ENCODE results near the gene KDM3B.
"Not testable (repeated sequence)": the region's sequence is repeated elsewhere in the genome, so short reads cannot be mapped to it uniquely, and the experiment has no call there.

KDM3B gene

DNA sequence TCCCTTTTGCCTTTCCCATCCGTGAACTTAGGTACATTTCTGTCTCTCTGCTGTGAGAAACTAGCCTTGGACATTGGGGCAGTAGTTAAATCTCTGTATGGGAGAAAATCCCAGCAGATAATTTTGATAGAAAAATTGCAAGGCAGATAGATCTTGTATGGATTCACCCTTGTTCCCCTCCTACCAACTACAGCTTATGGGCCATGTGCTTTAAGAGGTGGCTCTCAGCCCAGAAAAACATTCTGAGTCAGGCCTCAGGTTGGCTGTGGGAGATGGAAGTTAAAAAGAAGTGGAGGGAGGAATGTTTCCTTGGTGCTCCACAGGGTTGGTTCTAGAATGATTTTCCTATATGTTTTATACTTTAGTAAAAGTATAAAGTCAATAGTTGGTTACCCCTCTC is 1.4 kb upstream of the KDM3B start:
- no peak for DNase-seq

DNA sequence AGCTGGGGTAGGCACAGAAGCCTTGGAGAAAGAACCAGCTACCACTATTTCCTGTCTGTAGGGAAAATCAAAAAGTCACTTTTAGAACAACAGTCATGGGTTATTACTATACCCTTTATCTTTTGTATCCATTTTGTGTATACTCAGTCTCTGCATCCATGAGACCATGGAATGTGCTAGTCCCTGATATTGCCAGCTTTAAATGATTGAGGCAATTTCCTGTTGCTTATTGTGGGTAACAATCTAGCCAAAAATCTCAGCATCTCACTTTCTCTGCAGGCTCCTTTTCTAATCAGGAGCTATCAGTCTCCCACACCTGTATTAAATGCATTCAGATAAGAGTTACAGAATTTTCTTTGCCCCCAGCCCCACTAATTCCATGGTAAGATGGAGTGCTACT is 968 bp upstream of the KDM3B start:
- DNase-seq = no peak

- peak; percentile 84 for DNase-seq
Measured at GRCh38 chr5:138352722-138353559, 456 bp downstream of the KDM3B start.

DNA sequence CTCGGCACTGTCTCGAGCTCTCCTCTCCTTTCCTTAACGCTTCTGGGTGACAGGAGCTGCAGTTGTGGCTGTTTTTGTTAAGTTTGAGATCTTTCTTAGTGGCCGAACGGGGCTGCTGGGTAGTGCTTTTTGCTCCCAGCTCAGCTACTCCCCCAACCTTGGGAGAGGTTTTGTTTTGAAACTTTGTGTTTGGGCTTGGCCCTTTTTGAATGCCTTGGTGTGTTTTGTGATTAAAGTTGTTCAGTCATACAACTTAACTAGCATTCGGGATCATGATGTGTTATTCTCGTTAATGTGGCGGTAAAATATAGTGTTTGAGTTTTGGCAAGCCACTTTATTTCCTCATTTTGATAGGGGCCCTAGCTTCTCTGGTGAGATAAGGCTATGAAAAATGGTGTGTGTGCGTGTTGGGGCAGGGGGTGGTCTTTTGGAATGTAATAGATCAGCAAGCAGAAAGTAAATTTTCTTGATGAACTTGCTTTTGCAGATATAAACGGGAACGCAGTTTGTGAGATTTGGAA is 1.1 kb downstream of the KDM3B start:
- DNase-seq = no peak

DNA sequence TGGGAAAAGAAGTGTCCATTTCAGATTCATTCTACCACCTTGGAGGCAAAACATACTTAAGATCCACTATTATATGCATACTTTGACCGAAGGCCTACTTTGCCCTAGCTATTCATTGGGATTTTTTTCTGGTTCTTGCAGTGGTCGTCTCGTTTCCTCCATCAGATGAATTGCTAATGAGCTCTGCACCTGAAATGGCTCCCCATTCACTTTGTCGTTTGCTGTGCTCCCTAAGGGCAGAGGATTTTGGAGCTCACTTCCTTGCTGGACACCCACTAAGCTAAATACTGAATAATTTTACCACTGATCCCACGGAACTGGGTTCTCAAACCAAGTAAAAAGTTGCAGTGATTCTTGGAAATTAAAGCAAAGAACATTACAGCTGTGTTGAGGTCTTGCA is 1.9 kb downstream of the KDM3B start:
- DNase-seq = peak; percentile 31

- peak; percentile 40 for DNase-seq
Measured at GRCh38 chr5:138354926-138355378, 2.5 kb downstream of the KDM3B start.

DNA sequence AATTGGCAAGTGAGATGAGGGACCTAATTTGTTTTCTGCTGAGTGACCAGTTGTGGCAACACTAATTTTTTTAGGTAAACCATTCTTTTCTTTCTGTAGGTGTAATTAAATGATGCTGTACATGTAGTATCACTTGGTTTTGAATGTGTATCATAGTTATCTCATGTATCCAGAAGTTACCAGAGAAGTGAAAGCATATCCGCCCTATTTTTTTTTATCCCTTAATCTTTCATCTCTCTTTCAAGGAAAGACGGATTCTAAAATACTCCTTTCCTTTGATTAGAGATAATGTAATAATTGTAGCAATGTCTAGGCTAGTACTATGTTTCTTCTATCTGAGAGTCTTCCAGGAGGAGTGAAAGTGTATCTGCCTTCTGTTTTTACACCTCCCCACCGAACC is 7.1 kb downstream of the KDM3B start:
- DNase-seq = no peak

- DNase-seq = peak; percentile 52
Measured at GRCh38 chr5:138360941-138361452, 8.5 kb downstream of the KDM3B start.

GRCh38 chr5:138364576-138364975 is 12.1 kb downstream of the KDM3B start:
- DNase-seq = no peak

- no peak for DNase-seq
Measured at GRCh38 chr5:138366632-138367382, 14.3 kb downstream of the KDM3B start.

GRCh38 chr5:138369261-138369660 is 16.8 kb downstream of the KDM3B start:
- no peak for DNase-seq

GRCh38 chr5:138369706-138370105 is 17.2 kb downstream of the KDM3B start:
- no peak for DNase-seq

- DNase-seq = no peak
Measured at GRCh38 chr5:138370537-138370936, 18.1 kb downstream of the KDM3B start.

- DNase-seq = no peak
Measured at GRCh38 chr5:138371454-138371853, 19.0 kb downstream of the KDM3B start.

DNA sequence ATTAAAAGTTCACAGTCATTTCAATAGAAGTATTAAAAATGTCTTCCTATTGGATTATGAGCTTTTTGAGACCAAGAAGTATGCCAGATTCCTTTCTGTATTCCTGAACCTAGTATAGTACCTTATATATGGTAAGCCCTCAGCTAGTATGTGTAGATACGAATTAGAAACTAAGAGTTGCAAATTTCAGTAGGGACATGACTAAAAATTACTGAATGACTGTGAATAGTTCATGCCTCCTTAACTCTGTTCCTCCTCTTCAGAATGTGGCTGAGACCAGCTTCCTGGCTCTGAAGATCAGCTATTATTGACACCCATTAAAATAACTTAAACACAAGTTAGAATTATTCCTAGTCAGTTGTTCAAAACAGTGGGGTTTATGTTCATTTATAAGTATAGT is 19.7 kb downstream of the KDM3B start:
- no peak for DNase-seq

GRCh38 chr5:138372653-138373052 is 20.2 kb downstream of the KDM3B start:
- no peak for DNase-seq

DNA sequence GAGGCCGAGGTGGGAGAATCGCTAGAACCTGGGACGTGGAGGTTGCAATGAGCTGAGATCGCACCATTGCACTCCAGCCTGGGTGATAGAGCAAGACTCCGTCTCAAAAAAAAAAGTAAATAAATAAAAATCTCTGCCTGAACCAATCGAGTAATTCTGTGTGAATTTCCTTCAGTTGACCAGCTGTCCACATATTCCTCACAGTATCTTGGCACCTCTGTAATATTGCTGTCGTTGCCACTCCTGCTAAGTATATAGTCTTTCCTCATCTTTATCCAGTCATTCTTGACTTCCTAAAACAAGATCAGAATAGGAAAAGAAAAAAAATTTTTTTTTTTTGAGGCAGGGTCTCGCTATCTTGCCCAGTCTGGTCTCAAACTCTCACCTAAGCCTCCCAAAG is 29.9 kb downstream of the KDM3B start:
- no peak for DNase-seq

DNA sequence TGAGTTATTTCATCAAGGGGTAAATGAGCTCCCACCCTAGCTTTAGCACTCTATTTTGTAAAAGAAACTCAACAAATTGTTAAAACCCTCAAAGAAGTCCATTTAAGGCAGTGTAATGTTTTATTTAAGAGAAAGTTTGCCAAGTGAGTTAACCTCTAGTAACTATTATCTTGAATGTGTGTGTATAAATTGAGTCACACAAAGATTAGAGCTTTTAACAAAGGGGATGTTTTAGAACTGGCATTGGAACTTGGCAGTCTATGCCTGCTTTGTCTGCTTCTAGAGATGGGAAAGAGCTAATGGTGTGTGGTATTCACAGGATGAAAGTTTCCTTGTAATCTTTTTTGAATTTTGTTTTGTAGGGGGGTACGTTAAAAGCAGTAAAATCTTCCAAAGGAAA is 33.2 kb downstream of the KDM3B start:
- no peak for DNase-seq

DNA sequence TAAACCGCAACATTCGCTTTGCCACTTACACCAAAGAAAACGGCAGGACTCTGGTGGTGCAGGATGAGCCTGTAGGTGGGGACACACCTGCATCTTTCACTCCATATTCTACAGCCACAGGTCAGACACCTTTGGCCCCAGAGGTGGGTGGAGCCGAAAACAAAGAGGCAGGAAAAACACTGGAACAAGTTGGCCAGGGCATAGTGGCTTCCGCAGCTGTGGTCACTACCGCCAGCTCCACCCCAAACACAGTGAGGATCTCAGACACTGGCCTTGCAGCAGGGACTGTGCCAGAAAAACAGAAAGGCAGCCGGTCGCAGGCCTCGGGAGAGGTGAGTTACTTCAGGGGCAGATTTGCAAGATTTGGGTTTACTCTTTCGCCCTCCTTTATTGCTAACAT is 33.8 kb downstream of the KDM3B start:
- no peak for DNase-seq

DNA sequence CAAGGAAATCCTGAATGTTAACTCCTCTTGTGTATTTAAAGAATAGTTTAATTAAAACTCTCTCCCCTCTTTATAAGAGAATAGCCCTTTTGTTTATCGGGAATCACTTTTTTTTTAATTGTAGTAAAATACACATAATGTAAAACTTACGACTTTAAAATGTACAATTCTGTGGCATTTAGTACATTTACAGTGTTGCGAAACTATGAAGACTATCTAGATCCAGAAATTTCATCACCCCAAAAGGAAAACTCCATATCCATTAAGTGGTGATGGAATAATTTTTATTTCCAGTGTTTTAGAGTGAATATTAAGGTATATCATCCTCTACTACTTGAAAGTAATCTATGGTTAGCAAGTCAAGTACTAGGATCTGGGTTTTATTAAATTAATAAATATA is 36.8 kb downstream of the KDM3B start:
- no peak for DNase-seq

DNA sequence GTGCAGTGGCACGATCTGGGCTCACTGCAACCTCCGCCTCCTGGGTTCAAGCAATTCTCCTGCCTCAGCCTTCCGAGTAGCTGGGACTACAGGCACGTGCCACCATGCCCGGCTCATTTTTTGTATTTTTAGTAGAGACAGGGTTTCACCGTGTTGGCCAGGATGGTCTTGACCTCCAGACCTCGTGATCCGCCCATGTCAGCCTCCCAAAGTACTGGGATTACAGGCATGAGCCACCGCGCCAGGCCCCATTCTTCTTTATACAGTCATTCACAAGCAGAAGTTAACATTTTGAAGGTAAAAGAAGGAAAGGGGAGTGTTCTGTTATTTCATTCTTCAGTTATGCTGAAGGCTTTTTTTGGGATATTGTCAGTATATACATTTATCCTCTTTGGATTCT is 37.4 kb downstream of the KDM3B start:
- DNase-seq = not testable (repeated sequence)

GRCh38 chr5:138391859-138392386 is 39.4 kb downstream of the KDM3B start:
- no peak for DNase-seq

DNA sequence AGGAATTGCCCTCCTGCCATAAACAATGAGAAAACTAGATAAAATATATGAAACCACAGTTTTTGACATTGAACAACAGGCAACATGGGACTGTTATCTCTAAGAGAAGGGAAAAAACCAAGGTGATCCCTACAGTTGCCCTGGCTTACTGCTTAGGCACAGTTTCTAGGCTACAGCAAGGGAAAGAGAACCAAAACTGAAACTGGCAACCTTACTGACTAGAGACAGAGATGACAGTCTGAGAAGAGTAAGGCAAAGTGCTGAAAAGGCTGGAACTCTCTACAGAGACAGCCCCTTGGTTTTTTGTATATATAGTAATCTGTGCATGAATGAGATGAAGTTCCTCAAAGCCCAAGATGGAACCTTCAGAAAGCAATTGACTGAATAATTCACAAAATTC is 50.2 kb downstream of the KDM3B start:
- no peak for DNase-seq

GRCh38 chr5:138408023-138408422 is 55.5 kb downstream of the KDM3B start:
- peak; percentile 98 for DNase-seq

Measured in NCI-H69 (cell line).